Fibroblast of pulmonary artery (primary cell): ENCODE results near the gene NEUROG2.
A peak's percentile ranks its signal among the peaks of the same experiment; 100 is the strongest.
"Not testable (repeated sequence)": the region's sequence is repeated elsewhere in the genome, so short reads cannot be mapped to it uniquely, and the experiment has no call there.

ENCODE experiments used
- DNase-seq: peaks from one replicate; pipeline ENCODE4 v3.0.0-alpha.2; 2010; ENCODE audit warnings: low read depth
- H3K4me3 ChIP-seq: replicated peaks from 2 replicates; pipeline ENCODE4 v1.5.1; 2011; ENCODE audit warnings: low read depth, mild to moderate bottlenecking, control low read depth, low read length, moderate library complexity
- TF ChIP-seq, protein P1 (sequence below): IDR thresholded peaks from 2 replicates; pipeline ENCODE4 v1.5.1; 2011; ENCODE audit warnings: mild to moderate bottlenecking, control low read depth, low read length, inconsistent platforms; ENCODE audit errors: missing control alignments

Gene NEUROG2

DNA sequence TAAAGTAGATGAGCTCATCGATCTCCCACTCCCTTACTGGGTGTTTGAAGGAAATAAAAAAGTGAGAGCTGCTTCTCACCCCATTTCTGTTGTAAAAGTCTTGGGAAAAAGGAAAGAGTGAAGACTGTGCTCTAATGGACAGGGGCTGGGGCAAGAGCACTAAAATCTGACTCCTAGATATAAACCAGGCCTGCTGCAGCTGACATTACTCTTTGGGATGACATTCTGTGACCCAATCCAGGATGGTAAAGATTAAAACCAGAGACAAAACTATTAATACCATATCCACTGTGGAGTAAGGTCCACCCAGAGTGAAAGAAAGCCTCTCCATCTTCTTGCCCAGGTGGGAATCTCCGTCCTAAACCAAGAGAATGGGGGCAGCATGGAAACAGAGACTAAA is 20.1 kb upstream of the NEUROG2 start:
- DNase-seq, result no peak
- TF ChIP-seq, protein P1, sequence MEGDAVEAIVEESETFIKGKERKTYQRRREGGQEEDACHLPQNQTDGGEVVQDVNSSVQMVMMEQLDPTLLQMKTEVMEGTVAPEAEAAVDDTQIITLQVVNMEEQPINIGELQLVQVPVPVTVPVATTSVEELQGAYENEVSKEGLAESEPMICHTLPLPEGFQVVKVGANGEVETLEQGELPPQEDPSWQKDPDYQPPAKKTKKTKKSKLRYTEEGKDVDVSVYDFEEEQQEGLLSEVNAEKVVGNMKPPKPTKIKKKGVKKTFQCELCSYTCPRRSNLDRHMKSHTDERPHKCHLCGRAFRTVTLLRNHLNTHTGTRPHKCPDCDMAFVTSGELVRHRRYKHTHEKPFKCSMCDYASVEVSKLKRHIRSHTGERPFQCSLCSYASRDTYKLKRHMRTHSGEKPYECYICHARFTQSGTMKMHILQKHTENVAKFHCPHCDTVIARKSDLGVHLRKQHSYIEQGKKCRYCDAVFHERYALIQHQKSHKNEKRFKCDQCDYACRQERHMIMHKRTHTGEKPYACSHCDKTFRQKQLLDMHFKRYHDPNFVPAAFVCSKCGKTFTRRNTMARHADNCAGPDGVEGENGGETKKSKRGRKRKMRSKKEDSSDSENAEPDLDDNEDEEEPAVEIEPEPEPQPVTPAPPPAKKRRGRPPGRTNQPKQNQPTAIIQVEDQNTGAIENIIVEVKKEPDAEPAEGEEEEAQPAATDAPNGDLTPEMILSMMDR, result no peak
- no peak overlapping the region for H3K4me3 ChIP-seq

DNA sequence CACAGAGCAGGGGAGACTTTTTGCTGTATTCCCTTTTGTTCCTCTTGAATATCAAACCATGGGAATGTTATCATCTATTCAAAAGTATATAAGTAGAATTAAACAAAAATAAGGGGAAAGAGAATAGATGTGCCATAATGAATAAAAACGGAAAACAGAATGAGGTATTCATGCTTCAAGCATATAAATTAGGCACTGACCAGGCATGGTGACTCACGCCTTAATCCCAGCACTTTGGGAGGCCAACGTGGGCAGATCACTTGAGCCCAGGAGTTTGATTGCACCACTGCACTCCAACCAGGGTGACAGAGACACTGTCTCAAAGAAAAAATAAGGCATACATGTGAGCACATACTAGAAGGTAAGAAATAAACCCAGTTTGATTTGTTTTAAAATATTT is 16.3 kb upstream of the NEUROG2 start:
- TF ChIP-seq, protein P1, result no peak
- DNase-seq, result no peak

DNA sequence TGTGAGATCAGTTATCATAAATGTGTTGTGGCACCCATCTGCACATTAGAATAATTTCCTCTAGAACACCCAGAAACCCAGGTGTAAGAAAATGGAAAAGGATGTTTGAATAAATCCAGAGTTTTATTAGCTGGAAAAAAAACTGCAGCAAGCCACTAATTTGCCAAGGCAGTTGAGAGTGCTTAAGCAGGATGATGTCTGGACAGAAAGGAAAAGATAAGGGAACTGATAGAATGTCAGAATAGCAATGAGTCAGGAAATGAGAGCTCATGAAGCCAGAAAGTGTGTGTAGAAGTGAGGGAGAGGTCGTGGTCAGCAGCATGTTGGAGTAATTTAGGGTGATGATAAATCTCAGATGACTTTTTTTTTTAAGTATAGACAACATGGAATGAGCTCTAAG is 15.2 kb upstream of the NEUROG2 start:
- no peak overlapping the region for H3K4me3 ChIP-seq
- TF ChIP-seq, protein P1, result no peak
- DNase-seq, result no peak

More for the DNA sequence above, 16.3 kb upstream of the NEUROG2 start:
- no peak overlapping the region for H3K4me3 ChIP-seq

DNA sequence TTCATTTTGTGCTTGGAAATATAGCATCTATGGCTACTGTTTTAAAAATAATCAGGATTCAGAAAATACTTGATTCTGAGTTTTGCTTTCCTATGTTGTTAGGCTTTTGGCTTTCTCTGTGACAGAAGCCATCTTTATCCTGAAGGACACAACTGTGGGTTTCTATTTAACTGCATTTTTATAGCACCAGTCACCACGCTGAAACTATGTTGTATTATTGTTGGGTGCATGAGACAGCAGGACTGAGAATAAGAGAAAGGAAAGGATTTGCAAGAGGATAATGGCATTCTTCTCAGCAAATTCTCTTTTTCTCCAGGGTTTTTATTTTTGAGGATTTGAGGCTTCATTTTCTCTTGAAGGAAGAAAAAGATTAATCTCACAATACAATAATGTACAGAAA is 10.1 kb upstream of the NEUROG2 start:
- no peak overlapping the region for H3K4me3 ChIP-seq
- no peak for DNase-seq
- TF ChIP-seq, protein P1, result no peak

DNA sequence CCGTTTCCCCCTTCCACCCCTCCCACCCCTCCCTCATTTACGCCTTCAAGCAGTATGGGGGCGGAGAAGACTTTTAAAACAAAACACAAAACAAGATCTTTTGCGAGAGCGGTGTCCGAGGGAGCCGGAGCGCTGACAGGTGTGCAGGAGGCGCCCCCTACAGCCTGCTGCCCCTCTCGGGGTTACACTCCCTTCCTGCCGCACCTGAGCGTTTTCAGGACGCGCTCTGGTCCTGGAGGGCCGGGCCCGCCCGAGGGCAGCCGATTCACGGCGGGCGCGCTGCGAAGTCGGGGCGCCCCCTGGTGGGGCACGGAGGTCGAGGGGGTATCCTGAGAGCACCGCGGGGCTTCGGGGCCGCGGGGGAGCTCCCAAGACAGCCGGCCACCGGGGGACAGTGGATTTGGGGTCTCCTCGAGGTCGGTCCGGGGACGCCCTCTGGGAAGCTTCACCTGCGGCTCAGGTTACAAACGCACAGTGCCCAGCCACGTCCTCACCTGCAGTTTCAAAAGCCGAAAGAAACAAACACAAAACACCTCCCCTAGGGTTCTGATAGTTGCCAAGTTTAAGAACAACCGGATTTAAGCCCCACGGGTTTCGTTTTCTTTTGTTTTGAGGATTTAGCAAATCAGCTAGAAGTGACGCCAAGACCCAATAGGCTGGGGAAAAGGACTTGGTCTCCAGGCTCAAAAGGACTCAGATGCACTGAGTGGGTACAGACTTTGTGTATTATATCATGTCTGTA is 8.0 kb upstream of the NEUROG2 start:
- peak; percentile 35 for DNase-seq
- H3K4me3 ChIP-seq, result peak overlapping the region; percentile 43
- TF ChIP-seq, protein P1, result peak; percentile 40

DNA sequence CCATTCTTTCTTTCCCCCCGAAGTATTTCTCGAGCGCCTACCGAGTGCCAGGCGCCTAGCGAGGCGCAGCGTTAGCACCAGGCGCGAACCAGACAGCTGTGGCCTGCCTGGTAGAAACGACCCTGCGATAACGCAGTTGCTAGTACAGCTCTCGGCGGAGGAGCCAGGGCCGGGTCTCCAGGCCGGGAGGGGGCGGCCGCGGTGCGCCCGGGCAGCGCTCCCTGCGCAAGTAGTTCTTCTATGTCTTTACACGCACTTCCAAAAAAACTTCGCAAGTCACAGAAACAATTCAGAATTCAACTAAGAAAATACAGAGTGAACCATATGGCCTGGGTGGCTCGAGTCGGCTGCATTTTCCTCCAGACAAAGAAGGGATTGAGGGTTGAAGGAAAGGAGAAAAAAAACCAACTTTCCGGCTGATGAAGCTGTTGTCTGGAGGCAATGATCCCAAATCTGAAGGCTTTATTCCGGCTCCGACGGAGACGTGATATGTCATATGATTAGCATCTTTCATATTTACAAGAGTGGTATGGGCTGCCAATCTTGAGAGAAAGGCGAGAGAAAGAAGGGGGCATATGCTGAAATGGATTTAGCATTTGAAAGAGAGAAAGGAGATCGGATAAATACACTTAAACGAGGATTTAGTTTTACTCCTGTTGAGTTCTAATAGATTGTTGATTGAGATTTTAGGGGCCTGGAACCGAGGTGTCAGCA is 7.2 kb upstream of the NEUROG2 start:
- H3K4me3 ChIP-seq, result peak overlapping the region; percentile 43
- TF ChIP-seq, protein P1, result no peak
- DNase-seq, result peak; percentile 34

DNA sequence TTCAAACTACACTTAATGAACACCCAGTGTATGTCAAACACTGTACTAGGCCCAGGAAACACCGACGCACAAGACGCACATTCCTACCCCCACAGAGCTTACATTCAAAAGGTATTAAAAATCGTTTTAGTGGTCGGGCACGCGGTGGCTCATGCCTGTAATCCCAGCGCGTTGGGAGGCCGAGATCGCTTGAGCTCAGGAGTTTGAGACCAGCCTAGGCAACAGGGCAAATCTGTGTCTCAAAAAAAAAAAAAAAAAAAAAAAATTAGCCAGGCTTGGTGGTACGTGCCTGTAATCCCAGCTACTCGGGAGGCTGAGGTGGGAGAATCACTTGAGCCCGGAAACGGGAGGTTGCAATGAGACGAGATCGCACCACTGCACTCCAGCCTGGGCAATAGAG is 6.5 kb upstream of the NEUROG2 start:
- DNase-seq, result not testable (repeated sequence)

More for the DNA sequence above, 6.5 kb upstream of the NEUROG2 start:
- H3K4me3 ChIP-seq, result not testable (repeated sequence)
